ENCODE results near the gene CUEDC1.

DNA sequence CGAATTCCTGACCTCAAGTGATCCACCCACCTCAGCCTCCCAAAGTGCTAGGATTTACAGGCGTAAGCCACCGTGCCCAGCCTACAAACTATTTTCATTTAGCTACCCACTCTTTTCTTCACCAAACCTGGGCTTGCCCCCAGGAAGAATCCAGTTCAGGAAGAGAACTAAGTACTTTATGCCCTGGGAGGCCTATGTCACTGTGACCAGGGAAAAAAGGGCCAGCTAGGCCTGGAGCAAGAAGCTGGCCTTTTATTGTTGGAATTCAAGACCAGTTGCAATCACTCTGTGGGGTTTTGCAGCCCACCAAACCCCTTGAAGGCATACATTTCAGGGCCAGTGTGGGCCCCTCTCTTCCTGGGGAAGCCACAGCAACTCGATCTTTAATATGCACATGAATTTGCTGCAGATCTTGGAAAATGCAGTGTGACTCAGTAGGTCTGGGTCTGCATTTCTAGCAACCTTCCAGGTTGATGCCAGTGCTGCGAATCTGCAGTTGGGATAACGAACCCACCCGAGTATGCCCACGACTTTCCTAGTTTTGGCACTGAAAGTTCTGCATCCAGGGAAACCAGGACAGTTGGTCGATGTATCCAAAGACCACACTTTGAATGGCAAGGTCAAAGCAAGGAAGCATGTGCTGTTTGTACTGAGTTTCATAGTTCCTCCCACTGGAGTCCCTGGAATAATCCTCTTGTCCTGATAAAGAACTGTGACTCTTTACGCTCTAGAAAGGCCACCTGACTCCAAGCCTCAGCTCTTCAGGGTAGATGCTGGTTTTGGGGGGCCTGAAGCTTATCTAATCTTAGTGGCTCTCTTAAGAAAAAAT lies 98.2 kb downstream of the CUEDC1 start:
- TF ChIP-seq GABPA (IDR thresholded peaks at IDR 0.05; ENCODE audit: low read depth) (no peak), POLR2AphosphoS5 (IDR thresholded peaks at IDR 0.05; ENCODE audit: low read depth) (no peak), SPI1 (IDR thresholded peaks at IDR 0.05; ENCODE audit: borderline replicate concordance, low read depth) (no peak)
- TF ChIP-seq, protein P1, sequence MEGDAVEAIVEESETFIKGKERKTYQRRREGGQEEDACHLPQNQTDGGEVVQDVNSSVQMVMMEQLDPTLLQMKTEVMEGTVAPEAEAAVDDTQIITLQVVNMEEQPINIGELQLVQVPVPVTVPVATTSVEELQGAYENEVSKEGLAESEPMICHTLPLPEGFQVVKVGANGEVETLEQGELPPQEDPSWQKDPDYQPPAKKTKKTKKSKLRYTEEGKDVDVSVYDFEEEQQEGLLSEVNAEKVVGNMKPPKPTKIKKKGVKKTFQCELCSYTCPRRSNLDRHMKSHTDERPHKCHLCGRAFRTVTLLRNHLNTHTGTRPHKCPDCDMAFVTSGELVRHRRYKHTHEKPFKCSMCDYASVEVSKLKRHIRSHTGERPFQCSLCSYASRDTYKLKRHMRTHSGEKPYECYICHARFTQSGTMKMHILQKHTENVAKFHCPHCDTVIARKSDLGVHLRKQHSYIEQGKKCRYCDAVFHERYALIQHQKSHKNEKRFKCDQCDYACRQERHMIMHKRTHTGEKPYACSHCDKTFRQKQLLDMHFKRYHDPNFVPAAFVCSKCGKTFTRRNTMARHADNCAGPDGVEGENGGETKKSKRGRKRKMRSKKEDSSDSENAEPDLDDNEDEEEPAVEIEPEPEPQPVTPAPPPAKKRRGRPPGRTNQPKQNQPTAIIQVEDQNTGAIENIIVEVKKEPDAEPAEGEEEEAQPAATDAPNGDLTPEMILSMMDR (IDR thresholded peaks at IDR 0.05; ENCODE audit: insufficient read depth, low read length): no peak

Data from HL-60 (cell line).